B cell (primary cell): ENCODE data around the gene MICU1.

ENCODE experiments used
- CTCF ChIP-seq: fragments of 200-600 bp; IDR thresholded peaks from one replicate; pipeline ENCODE4 v1.8.0; 2022; ENCODE audit warnings: antibody characterized with exemption, mild to moderate bottlenecking
- EZH2 ChIP-seq: IDR thresholded peaks from 2 replicates; pipeline ENCODE4 v1.6.1; 2012; ENCODE audit warnings: borderline replicate concordance, low read depth, mild to moderate bottlenecking, moderate library complexity, low read length; ENCODE audit not compliant: insufficient read depth, poor library complexity, severe bottlenecking

GRCh38 chr10:72320676-72321247 lies 305.1 kb downstream of the MICU1 start:
- TF ChIP-seq CTCF, result no peak
- no peak for TF ChIP-seq EZH2
